HepG2 (cell line): ENCODE results near the gene FAM229B. TPM values are rescaled to one million over a fixed set of nuclear protein-coding genes. Genes with fewer than 3 reads are reported as not detected.

ENCODE experiments used
- ATAC-seq: fragments of 200-7000 bp; cut with Tn5 transposase; 3 replicates; pipeline ENCODE4 v1.9.1; 2020; ENCODE audit warnings: mild to moderate bottlenecking, moderate library complexity
- BruUV-seq: library from RNA; stranded (reverse); fragments of 400-500 nt; replicated peaks from 2 replicates; lab custom pipeline; 2021; lab: Mats Ljungman, UMichigan
- CTCF ChIA-PET: fragments of 300-600 bp; formaldehyde crosslinking; extraction: SDS; loops from one replicate; lab custom pipeline; 2021; ENCODE audit warnings: low total read pairs, inconsistent platforms, low intra/inter-chr PET ratio; lab: Yijun Ruan, JAX
- POLR2A ChIA-PET: fragments of 350-600 bp; sonication (Branson Sonifier 250); formaldehyde crosslinking; loops from one replicate; lab custom pipeline; 2020; ENCODE audit warnings: antibody characterized with exemption, inconsistent platforms; lab: Yijun Ruan, JAX
- DNase-seq: peaks from one replicate; pipeline ENCODE4 v3.0.0-alpha.2; 2015; ENCODE audit warnings: low spot score
- FAIRE-seq: peaks from 3 replicates; lab custom pipeline; 2011; peaks lifted over from hg19 to GRCh38; lab: Jason Lieb, UNC
- H2AFZ ChIP-seq: one replicate; pipeline ENCODE4 v1.6.1; 2011; ENCODE audit warnings: low read length, inconsistent platforms
- H3K27ac ChIP-seq: fragments of 300-600 bp; 3 replicates; pipeline ENCODE4 v1.8.0; 2011; ENCODE audit warnings: mixed run types, mild to moderate bottlenecking, mixed read lengths, low read length, inconsistent platforms; ENCODE audit not compliant: insufficient read depth; ENCODE audit errors: extremely low read length
- H3K27me3 ChIP-seq, 2 experiments: fragments of 200-600 bp in 1 of 2; 2 replicates in 1 of 2; 3 replicates in 1 of 2; pipeline versions ENCODE4 v1.6.0 to v1.8.0; 2011; ENCODE audit warnings: low read length in 2 of 2, mild to moderate bottlenecking in 2 of 2, moderate library complexity in 2 of 2, inconsistent platforms in 1 of 2; ENCODE audit not compliant: insufficient read depth in 2 of 2, control insufficient read depth in 1 of 2
- H3K36me3 ChIP-seq, 2 experiments: fragments of 200-600 bp in 1 of 2; replicated peaks in 1 of 2; 2 replicates in 1 of 2; 3 replicates in 1 of 2; pipeline versions ENCODE4 v1.5.1 to v1.8.0; 2011; ENCODE audit warnings: low read length in 2 of 2, inconsistent platforms in 1 of 2; ENCODE audit not compliant: insufficient read depth in 2 of 2, control insufficient read depth in 1 of 2
- H3K4me1 ChIP-seq: 2 replicates; pipeline ENCODE4 v1.5.1; 2012; ENCODE audit warnings: low read length, inconsistent platforms; ENCODE audit not compliant: insufficient read depth
- H3K4me2 ChIP-seq: 2 replicates; pipeline ENCODE4 v1.6.0; 2011; ENCODE audit warnings: low read depth, low read length, inconsistent platforms
- H3K4me3 ChIP-seq, 3 experiments: fragments of 200-600 bp in 1 of 3; sonication (generic), shearing (Covaris generic) in 1 of 3; replicated peaks in 1 of 3; 2 replicates each; pipeline ENCODE4 v1.5.1; 2011 to 2016; ENCODE audit warnings: low read length in 3 of 3, inconsistent platforms in 2 of 3, low read depth in 2 of 3, mild to moderate bottlenecking in 2 of 3, control low read depth in 1 of 3, mixed read lengths in 1 of 3; ENCODE audit not compliant: insufficient read depth in 1 of 3
- H3K79me2 ChIP-seq: one replicate; pipeline ENCODE4 v1.6.1; 2011; ENCODE audit warnings: low read length, inconsistent platforms; ENCODE audit not compliant: insufficient read depth
- H3K9ac ChIP-seq: 2 replicates; pipeline ENCODE4 v1.6.0; 2011; ENCODE audit warnings: mild to moderate bottlenecking, low read depth, low read length, inconsistent platforms; ENCODE audit not compliant: insufficient read depth
- H3K9me3 ChIP-seq: 2 replicates; pipeline ENCODE4 v1.5.1; 2012; ENCODE audit warnings: mild to moderate bottlenecking, low read length
- H4K20me1 ChIP-seq: 2 replicates; pipeline ENCODE4 v1.6.0; 2011; ENCODE audit warnings: inconsistent platforms, mild to moderate bottlenecking, low read length, moderate library complexity; ENCODE audit not compliant: insufficient read depth
- CHCHD3 ChIP-seq: sonication (generic); formaldehyde crosslinking; IDR thresholded peaks from 2 replicates; pipeline ENCODE4 v1.8.0; 2022; ENCODE audit warnings: mild to moderate bottlenecking, missing genetic modification reagents, moderate library complexity
- DMTF1 ChIP-seq: sonication (generic); formaldehyde crosslinking; IDR thresholded peaks from 2 replicates; pipeline ENCODE4 v1.4.0; 2020; ENCODE audit warnings: mild to moderate bottlenecking, missing genetic modification reagents
- DNMT1 ChIP-seq: sonication (generic); formaldehyde crosslinking; IDR thresholded peaks from 2 replicates; pipeline ENCODE4 v1.5.1; 2020; ENCODE audit warnings: mild to moderate bottlenecking, missing genetic modification reagents
- GPN1 ChIP-seq: sonication (generic); formaldehyde crosslinking; IDR thresholded peaks from 2 replicates; pipeline ENCODE4 v1.5.1; 2020; ENCODE audit warnings: missing genetic modification reagents, borderline replicate concordance
- HINFP ChIP-seq: sonication (generic); formaldehyde crosslinking; IDR thresholded peaks from 2 replicates; pipeline ENCODE4 v1.4.0; 2020; ENCODE audit warnings: low read depth, mild to moderate bottlenecking, missing genetic modification reagents
- KLF9 ChIP-seq: IDR thresholded peaks from 2 replicates; pipeline ENCODE4 v1.6.1; 2016; ENCODE audit warnings: low read depth
- MATR3 ChIP-seq: sonication (generic); formaldehyde crosslinking; IDR thresholded peaks from 2 replicates; pipeline ENCODE4 v1.4.0; 2020; ENCODE audit warnings: missing genetic modification reagents
- MEIS1 ChIP-seq: sonication (generic); formaldehyde crosslinking; IDR thresholded peaks from 2 replicates; pipeline ENCODE4 v1.9.0; 2021; ENCODE audit warnings: mild to moderate bottlenecking, missing genetic modification reagents, moderate library complexity, borderline replicate concordance
- PRMT3 ChIP-seq: sonication (generic); formaldehyde crosslinking; IDR thresholded peaks from 2 replicates; pipeline ENCODE4 v1.8.1; 2022; ENCODE audit warnings: low read depth, mild to moderate bottlenecking, moderate library complexity, missing genetic modification reagents, borderline replicate concordance
- RFX3 ChIP-seq: IDR thresholded peaks from 2 replicates; pipeline ENCODE4 v1.6.1; 2016; ENCODE audit warnings: missing biosample characterization, missing genetic modification reagents
- SKI ChIP-seq: fragments of 450-650 bp; IDR thresholded peaks from one replicate; pipeline ENCODE4 v1.6.1; 2018; ENCODE audit warnings: mild to moderate bottlenecking; ENCODE audit not compliant: partially characterized antibody
- ZNF251 ChIP-seq: sonication (generic); formaldehyde crosslinking; IDR thresholded peaks from 2 replicates; pipeline ENCODE4 v1.9.0; 2021; ENCODE audit warnings: mild to moderate bottlenecking, missing genetic modification reagents
- ZNF546 ChIP-seq: sonication (generic); formaldehyde crosslinking; conservative IDR thresholded peaks from 2 replicates; pipeline ENCODE4 v1.8.1; 2023; ENCODE audit warnings: mild to moderate bottlenecking, missing genetic modification reagents
- ZNF569 ChIP-seq: sonication (generic); formaldehyde crosslinking; IDR thresholded peaks from 2 replicates; pipeline ENCODE4 v1.5.0; 2020; ENCODE audit warnings: mild to moderate bottlenecking, missing genetic modification reagents, moderate library complexity, borderline replicate concordance
- ZNF615 ChIP-seq: sonication (generic); formaldehyde crosslinking; IDR thresholded peaks from 2 replicates; pipeline ENCODE4 v1.5.0; 2020; ENCODE audit warnings: mild to moderate bottlenecking, missing genetic modification reagents, borderline replicate concordance
- WGBS: methylation state at CpG from one replicate; pipeline ENCODE4 v1.1.6; 2017; ENCODE audit warnings: low lambda C conversion rate; 5-methylcytosine and 5-hydroxymethylcytosine counted together
- in situ Hi-C: cut with HindIII; loops from 2 replicates; pipeline ENCODE4 v1.10.0; 2017; ENCODE audit warnings: low pct_unique_long_range_greater_than_20kb; ENCODE audit not compliant: extremely low pct_ligation_motif_present
- intact Hi-C: fragments of 100-400 bp; cut with micrococcal nuclease; formaldehyde crosslinking; loops from one replicate; pipeline ENCODE4 v1.10.0; 2022; ENCODE audit not compliant: unreplicated experiment
- polyA plus RNA-seq, 8 experiments: library from polyadenylated mRNA; depleted of rRNA in 3 of 8; stranded (reverse) in 7 of 8; unstranded in 1 of 8; fragments of >200 nt; fragmentation: Illumina TruSeq in 4 of 8; extraction: Trizol in 4 of 8; gene quantifications; 2 replicates each; pipeline versions ENCODE4 v1.2.1 to v1.2.3, GENCODE V29; 2011 to 2016; ENCODE audit warnings: low read depth in 4 of 8, missing spikeins in 1 of 8, mixed read lengths in 1 of 8; ENCODE audit not compliant: insufficient read depth in 1 of 8
- total RNA-seq, 5 experiments: library from RNA; depleted of rRNA; stranded (reverse); fragments of >200 nt; fragmentation: Illumina TruSeq; extraction: Trizol; gene quantifications; 2 replicates each; pipeline ENCODE4 v1.2.3, GENCODE V29; 2016; ENCODE audit warnings: low read depth in 1 of 5

Gene FAM229B
- total and polyA plus RNA-seq, 2 of the 13 experiments (the other 11 are each of a cell fraction or from before 2014, with no cell fraction given): 11.3 to 19.5 TPM

- no TSS peak for BruUV-seq
- TF ChIP-seq MEIS1 (CRISPR knock-in tag): no peak
- TF ChIP-seq RFX3 (CRISPR knock-in tag): no peak
- no peak for TF ChIP-seq KLF9 (CRISPR knock-in tag)
- TF ChIP-seq ZNF251 (CRISPR knock-in tag): no peak
- no peak for TF ChIP-seq CHCHD3 (CRISPR knock-in tag)
- no peak for TF ChIP-seq ZNF569 (CRISPR knock-in tag)
- TF ChIP-seq SKI: no peak
- no peak for TF ChIP-seq HINFP (CRISPR knock-in tag)
- no peak for TF ChIP-seq PRMT3 (CRISPR knock-in tag)
- no peak for TF ChIP-seq ZNF615 (CRISPR knock-in tag)
- no peak for TF ChIP-seq ZNF546 (CRISPR knock-in tag)
- no peak for TF ChIP-seq MATR3
- TF ChIP-seq DNMT1 (CRISPR knock-in tag): no peak
- TF ChIP-seq GPN1 (CRISPR knock-in tag): no peak
- no peak for TF ChIP-seq DMTF1 (CRISPR knock-in tag)
- intact Hi-C loops (no loop called here), in situ Hi-C loops (no loop called here)
- Histone ChIP-seq H3K4me1 (no peaks in the 10 kb centered on the region), H3K27ac (no peak overlapping the region), H3K9me3 (no peaks in the 10 kb centered on the region), H3K79me2 (no peaks in the 10 kb centered on the region), H3K4me3 (no peak overlapping the region), H3K36me3 (no peaks in the 10 kb centered on the region), H2AFZ (no peak overlapping the region), H3K9ac (no peak overlapping the region), H3K27me3 (no peaks in the 10 kb centered on the region; a peak in 1 of 5 replicates), H4K20me1 (no peaks in the 10 kb centered on the region), H3K4me2 (no peak overlapping the region)
- ATAC-seq (no peak), FAIRE-seq (no peak), DNase-seq (no peak)
- ChIA-PET CTCF (no interaction called here), POLR2A (no interaction called here)
- 7% methylated on average over 3 of the region's 3 CpGs for WGBS
Measured at GRCh38 chr6:112113431-112113830, 26.0 kb downstream of the FAM229B start.
